ENCODE measurements around the gene FOS.

The FOS gene

DNA sequence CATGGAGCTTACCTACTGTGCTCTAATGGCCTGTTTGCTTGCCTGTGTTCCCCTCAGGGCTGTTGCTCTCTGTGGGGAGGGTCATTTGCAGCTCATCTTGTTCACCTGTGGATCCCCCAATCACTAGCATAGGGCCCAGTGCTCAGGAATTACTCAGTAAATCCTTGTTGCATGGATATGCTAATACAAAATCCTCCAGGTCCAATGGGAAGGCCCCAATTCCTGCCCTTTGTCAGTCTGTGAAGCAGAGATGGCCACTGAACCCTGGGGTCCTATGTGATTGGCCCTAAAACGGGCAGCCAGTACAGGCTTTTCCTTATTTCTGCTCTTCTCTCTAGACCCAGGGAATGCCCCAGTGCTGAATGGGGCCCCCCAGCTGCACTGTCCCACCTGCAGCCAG lies 44.1 kb downstream of the FOS start:
- no peak for DNase-seq

DNA sequence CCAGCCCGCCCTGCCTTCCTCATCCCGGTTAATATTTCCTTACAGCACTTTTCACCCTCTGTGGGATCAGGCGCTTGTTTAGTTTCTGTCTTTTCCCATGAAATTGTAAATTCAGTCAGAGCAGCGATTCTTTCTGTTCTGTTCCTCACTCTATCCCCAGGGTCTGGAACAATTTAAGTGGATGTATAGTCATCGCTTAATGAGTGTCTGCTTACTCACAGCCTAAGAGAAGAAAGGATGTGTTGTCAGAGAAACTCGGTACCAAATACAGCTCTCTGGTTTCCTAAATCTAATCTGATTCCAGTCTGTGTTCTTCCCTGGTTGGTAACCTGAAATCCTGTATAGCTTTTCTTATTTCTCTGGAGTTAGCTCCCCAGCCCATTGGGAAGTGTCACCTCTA lies 44.9 kb downstream of the FOS start:
- DNase-seq: no peak

DNA sequence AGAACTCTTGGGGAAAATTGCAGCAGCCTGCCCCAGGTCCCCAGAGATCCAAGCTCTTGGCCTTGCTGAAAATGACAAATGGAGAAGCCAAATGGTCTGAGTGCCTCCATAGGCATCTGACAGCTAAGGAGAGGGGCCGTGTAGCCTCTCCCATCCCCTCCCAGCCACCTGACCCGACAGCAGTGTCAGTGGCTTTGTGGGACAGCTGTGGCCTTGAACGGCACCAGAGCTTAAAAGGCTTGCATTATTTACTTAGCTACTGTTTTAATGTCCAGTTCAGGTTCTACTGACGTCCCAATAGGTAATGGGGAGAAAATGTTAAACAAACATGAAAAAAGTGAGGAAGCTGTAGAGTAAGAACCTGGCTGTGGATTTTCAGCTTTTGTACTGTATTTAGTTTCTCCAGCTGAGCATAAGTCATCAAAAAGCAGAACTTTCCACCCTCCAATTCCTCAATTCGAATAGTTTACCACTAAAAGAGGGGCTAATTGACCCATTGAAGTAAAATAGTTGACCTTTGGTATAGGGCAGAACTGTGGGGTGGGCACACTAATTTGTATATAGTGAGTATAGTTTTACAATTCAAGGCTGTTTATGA lies 50.0 kb downstream of the FOS start:
- no peak for DNase-seq

DNA sequence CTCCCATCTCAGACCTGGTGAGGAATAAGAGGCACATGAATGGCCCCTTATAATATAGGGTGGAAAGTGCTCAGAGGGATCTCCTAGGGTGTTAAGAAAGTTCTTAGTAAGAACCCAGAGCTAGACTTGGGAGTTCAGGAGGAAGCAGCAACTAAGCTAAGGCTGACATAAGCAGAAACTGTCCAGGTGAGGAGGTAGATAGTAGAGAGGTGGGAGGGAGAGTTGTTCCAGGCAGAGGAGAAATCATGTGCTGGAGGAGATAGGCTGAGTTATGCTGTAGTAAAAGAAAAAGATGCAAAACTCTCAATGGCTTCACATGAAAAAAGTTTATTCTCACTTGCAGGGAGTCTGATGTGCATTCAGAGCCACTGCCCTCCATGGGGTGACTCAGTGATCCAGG lies 50.7 kb downstream of the FOS start:
- no peak for DNase-seq

DNA sequence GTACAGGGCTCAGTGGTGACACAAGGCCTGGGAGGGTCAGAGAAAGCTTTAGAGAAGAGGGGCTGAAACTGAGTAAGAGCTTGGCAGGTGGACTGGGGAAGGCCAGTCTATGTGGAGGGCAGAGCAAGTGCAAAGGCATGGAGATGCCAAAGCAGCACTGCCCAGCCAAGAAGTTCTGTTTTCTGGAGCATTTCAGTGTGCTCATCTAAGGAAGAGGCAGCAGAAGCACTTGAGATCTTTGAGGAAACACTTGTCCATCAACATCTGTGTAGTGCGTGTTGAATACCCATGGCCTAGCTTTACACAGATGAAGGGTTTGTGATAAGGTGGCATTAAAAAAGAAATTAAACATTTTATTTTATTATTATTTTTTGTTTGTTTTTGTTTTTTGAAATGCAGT lies 52.8 kb downstream of the FOS start:
- no peak for DNase-seq
